ENCODE measurements around the gene DDX39B. TPM values are rescaled to one million over a fixed set of nuclear protein-coding genes. Genes with fewer than 3 reads are reported as not detected.
"Not testable (repeated sequence)": the region's sequence is repeated elsewhere in the genome, so short reads cannot be mapped to it uniquely, and the experiment has no call there.

The DDX39B gene
- total RNA-seq, 1 experiment from 2014 or later, result 813 TPM

DNA sequence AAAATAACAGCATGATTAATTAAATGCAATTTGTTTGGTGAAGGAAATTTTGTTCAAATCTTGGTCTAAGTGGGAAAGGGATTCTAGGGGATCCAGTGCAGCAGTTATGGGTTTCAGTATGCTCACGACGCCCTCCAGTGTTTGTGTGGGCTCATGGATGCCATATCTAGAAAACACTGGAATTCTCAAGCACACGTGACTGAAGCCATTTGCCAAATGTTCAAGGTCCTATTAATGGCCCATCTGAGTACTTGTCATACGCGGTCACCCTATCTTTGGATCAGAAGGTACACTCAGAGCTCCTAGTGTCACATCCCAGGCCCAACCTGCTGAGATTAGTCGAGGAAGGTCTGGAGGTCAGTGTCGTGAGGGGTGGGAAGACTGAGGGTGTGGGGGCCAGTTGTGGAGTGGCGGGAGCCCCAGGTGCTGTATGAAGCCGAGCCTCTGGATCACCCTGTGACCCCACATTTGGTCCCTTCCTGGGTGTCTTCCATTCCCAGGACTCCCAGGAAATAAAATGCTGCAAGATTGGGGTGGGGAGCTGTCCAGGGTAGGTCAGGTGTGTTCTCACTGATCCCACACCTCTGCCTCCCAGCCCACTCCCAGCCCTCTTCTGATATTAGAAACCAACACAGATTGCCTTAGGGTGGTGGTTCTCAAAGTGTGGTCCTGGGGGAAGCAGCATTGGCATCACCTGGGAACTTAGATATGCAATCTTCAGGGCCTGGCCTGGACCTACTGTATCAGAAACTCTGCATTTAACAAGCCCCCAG is 55.6 kb downstream of the DDX39B start:
- H3K9ac ChIP-seq (ENCODE audit: extremely low read depth, insufficient read length, low read length); H3K79me1 ChIP-seq (ENCODE audit: insufficient read depth, low read depth, low read length, poor library complexity, severe bottlenecking); H2AFZ ChIP-seq (ENCODE audit: low read length); H3K4me1 ChIP-seq (ENCODE audit: insufficient read depth, low read length); H4K91ac ChIP-seq (ENCODE audit: insufficient read length, low read depth, low read length); H3K4ac ChIP-seq (ENCODE audit: low read depth, low read length); H4K8ac ChIP-seq (replicated peaks; ENCODE audit: insufficient read length, low read depth, low read length); H3K4me2 ChIP-seq (ENCODE audit: insufficient read depth, insufficient read length, low read length); H3K23ac ChIP-seq (ENCODE audit: insufficient read length, low read depth, low read length); H2BK12ac ChIP-seq (ENCODE audit: insufficient read length, low read depth, low read length); H4K5ac ChIP-seq (ENCODE audit: insufficient read length, low read depth, low read length); H3K27me3 ChIP-seq (ENCODE audit: insufficient read depth, low read length); H3K27me3 Mint-ChIP-seq (ENCODE audit: low read depth); H2BK15ac ChIP-seq (ENCODE audit: low read depth, low read length); H3K18ac ChIP-seq (ENCODE audit: insufficient read length, low read depth, low read length); H3K14ac ChIP-seq (ENCODE audit: insufficient read depth, low read length); H3K4me3 Mint-ChIP-seq; H3K27ac ChIP-seq (ENCODE audit: insufficient read length, low read depth, low read length); H2BK120ac ChIP-seq (ENCODE audit: low read depth, low read length, poor library complexity, severe bottlenecking); H3K56ac ChIP-seq (ENCODE audit: insufficient read length, low read depth, low read length); H3K36me3 Mint-ChIP-seq (ENCODE audit: insufficient read depth in 1 of 3, low read depth in 3 of 3); H3K23me2 ChIP-seq (ENCODE audit: insufficient read length, low read depth, low read length, poor library complexity, severe bottlenecking); H2AK5ac ChIP-seq (ENCODE audit: insufficient read length, low read length); H3T11ph ChIP-seq (ENCODE audit: low read length); H3K79me2 ChIP-seq (ENCODE audit: insufficient read depth, low read length); H3K27ac Mint-ChIP-seq; H4K20me1 ChIP-seq (ENCODE audit: control insufficient read depth, insufficient read depth, insufficient read length); H3K9me3 Mint-ChIP-seq; H2BK20ac ChIP-seq (ENCODE audit: low read depth, low read length, poor library complexity, severe bottlenecking); H2BK5ac ChIP-seq (ENCODE audit: insufficient read length, low read length); H3K9me3 ChIP-seq (ENCODE audit: control insufficient read depth, low read depth, low read length): not testable (repeated sequence)
- WGBS (ENCODE audit: extremely low coverage, insufficient read length, low lambda C conversion rate), result no CpG with 5 or more reads among the region's 9 CpGs
- H3K4me1 Mint-ChIP-seq, result peaks cover 18 to 20% of the 10 kb centered on the region in 2 experiments
- DNase-seq, result peak; percentile 20
